Measurements from ENCODE around the gene BANK1. TPM values are rescaled to one million over a fixed set of nuclear protein-coding genes. Genes with fewer than 3 reads are reported as not detected.

Gene BANK1
- total RNA-seq, 2 donors from 2014 or later: 0.22 to 0.46 TPM

DNA sequence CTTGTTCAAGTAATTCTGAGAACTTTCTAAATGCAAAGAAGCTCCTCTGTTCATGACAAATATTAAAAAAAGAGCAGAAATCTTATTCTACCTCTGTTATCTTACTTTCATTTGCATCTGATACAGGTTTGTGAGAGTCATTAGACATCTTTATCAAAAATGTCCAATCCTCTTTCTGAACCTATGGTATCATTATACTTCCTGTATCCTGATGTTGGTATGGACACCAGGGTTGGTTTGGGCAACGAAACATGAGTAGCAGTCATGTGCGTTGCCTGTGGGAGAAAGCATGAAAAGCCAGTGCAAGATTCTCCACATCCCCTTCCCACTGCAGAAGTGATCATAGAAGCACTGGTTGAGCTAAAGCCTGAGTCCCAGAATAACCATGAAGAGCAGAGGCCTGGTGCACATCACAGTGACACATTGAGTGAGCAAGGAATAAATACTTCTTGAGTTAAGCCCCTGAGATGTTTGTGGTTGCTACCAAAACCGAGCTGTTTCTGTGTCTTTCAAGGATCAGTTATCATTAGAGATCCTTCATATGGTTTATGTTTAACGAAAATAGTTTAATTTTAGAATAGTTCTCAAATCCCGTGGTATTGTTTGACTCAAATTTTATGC is 197.2 kb downstream of the BANK1 start:
- ATAC-seq (replicated peaks in 1 of 2): no peak
- no peak overlapping the region for H3K27ac Mint-ChIP-seq
- no peaks in the 10 kb centered on the region for H3K4me1 Mint-ChIP-seq (ENCODE audit: low read depth)
- peaks cover 0 to 3% of the 10 kb centered on the region in 2 donors for H3K9me3 Mint-ChIP-seq
- no peak overlapping the region for H3K4me3 Mint-ChIP-seq
- H3K27me3 Mint-ChIP-seq (ENCODE audit: low read depth): no peaks in the 10 kb centered on the region
- DNase-seq: no peak
- no peaks in the 10 kb centered on the region for H3K36me3 Mint-ChIP-seq (ENCODE audit: insufficient read depth in 2 of 2)

DNA sequence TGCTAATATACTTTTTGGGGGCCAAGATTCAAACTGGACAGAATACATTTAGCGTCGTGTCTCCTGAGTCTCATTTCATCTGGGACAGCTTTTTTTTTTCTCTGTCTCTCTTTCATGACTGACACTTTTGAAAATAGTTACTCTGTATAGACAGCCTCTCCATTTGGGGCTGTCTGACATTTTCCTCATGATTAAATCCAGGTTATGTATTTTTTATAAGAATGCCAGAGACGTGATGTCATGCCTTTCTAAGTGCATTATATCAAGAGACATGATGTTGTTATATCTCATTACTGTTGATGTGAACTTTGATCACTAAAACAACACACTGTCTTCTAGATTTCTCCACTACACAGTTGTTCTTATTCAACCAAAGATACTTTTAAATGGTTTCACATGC is 199.0 kb downstream of the BANK1 start:
- Mint-ChIP-seq H3K4me1 (ENCODE audit: low read depth) (no peaks in the 10 kb centered on the region), H3K27ac (no peak overlapping the region), H3K4me3 (no peak overlapping the region), H3K9me3 (peaks cover 0 to 3% of the 10 kb centered on the region in 2 donors), H3K27me3 (ENCODE audit: low read depth) (no peaks in the 10 kb centered on the region), H3K36me3 (ENCODE audit: insufficient read depth in 2 of 2) (no peaks in the 10 kb centered on the region)
- DNase-seq (no peak), ATAC-seq (replicated peaks in 1 of 2) (no peak)

- DNase-seq (no peak), ATAC-seq (replicated peaks in 1 of 2) (no peak)
- H3K27me3 Mint-ChIP-seq (ENCODE audit: low read depth): peaks cover 2% of the 10 kb centered on the region
- H3K27ac Mint-ChIP-seq: no peak overlapping the region
- no peaks in the 10 kb centered on the region for H3K4me1 Mint-ChIP-seq (ENCODE audit: low read depth)
- H3K4me3 Mint-ChIP-seq: no peak overlapping the region
- H3K36me3 Mint-ChIP-seq (ENCODE audit: insufficient read depth in 2 of 2): no peaks in the 10 kb centered on the region
- H3K9me3 Mint-ChIP-seq: no peaks in the 10 kb centered on the region
Measured at GRCh38 chr4:101992446-101992845, 201.9 kb downstream of the BANK1 start.

GRCh38 chr4:101993002-101993841 is 202.7 kb downstream of the BANK1 start:
- peaks cover 10% of the 10 kb centered on the region for H3K27me3 Mint-ChIP-seq (ENCODE audit: low read depth)
- DNase-seq (no peak), ATAC-seq (replicated peaks in 1 of 2) (no peak)
- H3K27ac Mint-ChIP-seq: no peak overlapping the region
- H3K9me3 Mint-ChIP-seq: no peaks in the 10 kb centered on the region
- H3K36me3 Mint-ChIP-seq (ENCODE audit: insufficient read depth in 2 of 2): no peaks in the 10 kb centered on the region
- no peaks in the 10 kb centered on the region for H3K4me1 Mint-ChIP-seq (ENCODE audit: low read depth)
- H3K4me3 Mint-ChIP-seq: no peak overlapping the region

GRCh38 chr4:101993842-101994775 is 203.6 kb downstream of the BANK1 start:
- H3K4me3 Mint-ChIP-seq: no peak overlapping the region
- H3K27me3 Mint-ChIP-seq (ENCODE audit: low read depth): peaks cover 19% of the 10 kb centered on the region
- DNase-seq: no peak
- H3K27ac Mint-ChIP-seq: no peak overlapping the region
- no peaks in the 10 kb centered on the region for H3K36me3 Mint-ChIP-seq (ENCODE audit: insufficient read depth in 2 of 2)
- ATAC-seq (replicated peaks in 1 of 2): no peak
- H3K9me3 Mint-ChIP-seq: no peaks in the 10 kb centered on the region
- H3K4me1 Mint-ChIP-seq (ENCODE audit: low read depth): no peaks in the 10 kb centered on the region

DNA sequence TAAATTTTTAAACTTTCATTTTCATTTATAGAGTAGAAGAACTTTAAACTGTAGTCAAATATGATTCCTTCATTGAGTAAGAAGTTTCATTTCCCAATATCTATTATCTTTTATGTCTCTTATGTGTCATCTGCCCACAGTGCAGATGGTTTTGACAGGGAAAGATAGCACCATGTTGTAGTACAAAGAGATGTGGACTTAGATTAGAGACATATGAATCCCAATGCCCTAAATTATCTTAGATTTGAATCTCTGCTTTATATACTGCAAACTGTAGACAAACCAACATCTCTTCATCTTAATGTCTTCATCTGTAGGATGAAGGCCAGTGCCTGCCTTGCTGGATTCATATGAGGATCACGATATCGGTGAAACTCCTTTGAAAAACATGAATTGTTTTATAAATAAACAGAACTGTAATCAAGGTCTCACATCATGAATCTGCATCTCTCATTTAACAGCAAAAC is 217.5 kb downstream of the BANK1 start:
- no peak overlapping the region for H3K27ac Mint-ChIP-seq
- peaks cover 14% of the 10 kb centered on the region for H3K4me1 Mint-ChIP-seq (ENCODE audit: low read depth)
- H3K9me3 Mint-ChIP-seq: no peaks in the 10 kb centered on the region
- ATAC-seq (replicated peaks in 1 of 2): peak; percentile 88 to 96
- H3K27me3 Mint-ChIP-seq (ENCODE audit: low read depth): peaks cover 18% of the 10 kb centered on the region
- H3K36me3 Mint-ChIP-seq (ENCODE audit: insufficient read depth in 2 of 2): no peaks in the 10 kb centered on the region
- DNase-seq: no peak
- H3K4me3 Mint-ChIP-seq: no peak overlapping the region

GRCh38 chr4:102008711-102009110 is 218.2 kb downstream of the BANK1 start:
- Mint-ChIP-seq H3K27ac (no peak overlapping the region), H3K4me3 (no peak overlapping the region), H3K27me3 (ENCODE audit: low read depth) (peaks cover 18% of the 10 kb centered on the region), H3K9me3 (no peaks in the 10 kb centered on the region), H3K4me1 (ENCODE audit: low read depth) (peaks cover 14% of the 10 kb centered on the region), H3K36me3 (ENCODE audit: insufficient read depth in 2 of 2) (no peaks in the 10 kb centered on the region)
- DNase-seq (no peak), ATAC-seq (replicated peaks in 1 of 2) (no peak)

- Mint-ChIP-seq H3K4me1 (ENCODE audit: low read depth) (no peaks in the 10 kb centered on the region), H3K27me3 (ENCODE audit: low read depth) (peaks cover 10% of the 10 kb centered on the region), H3K36me3 (ENCODE audit: insufficient read depth in 2 of 2) (no peaks in the 10 kb centered on the region), H3K4me3 (no peak overlapping the region), H3K27ac (no peak overlapping the region), H3K9me3 (no peaks in the 10 kb centered on the region)
- ATAC-seq (replicated peaks in 1 of 2) (no peak), DNase-seq (no peak)
Measured at GRCh38 chr4:102022343-102022742, 231.8 kb downstream of the BANK1 start.

GRCh38 chr4:102027961-102028360 is 237.4 kb downstream of the BANK1 start:
- DNase-seq (no peak), ATAC-seq (replicated peaks in 1 of 2) (no peak)
- no peaks in the 10 kb centered on the region for H3K9me3 Mint-ChIP-seq
- H3K27ac Mint-ChIP-seq: no peak overlapping the region
- peaks cover under 1% of the 10 kb centered on the region for H3K27me3 Mint-ChIP-seq (ENCODE audit: low read depth)
- H3K4me3 Mint-ChIP-seq: no peak overlapping the region
- H3K4me1 Mint-ChIP-seq (ENCODE audit: low read depth): no peaks in the 10 kb centered on the region
- no peaks in the 10 kb centered on the region for H3K36me3 Mint-ChIP-seq (ENCODE audit: insufficient read depth in 2 of 2)

GRCh38 chr4:102031406-102031805 is 240.9 kb downstream of the BANK1 start:
- DNase-seq (no peak), ATAC-seq (replicated peaks in 1 of 2) (no peak)
- H3K27me3 Mint-ChIP-seq (ENCODE audit: low read depth): no peaks in the 10 kb centered on the region
- no peaks in the 10 kb centered on the region for H3K9me3 Mint-ChIP-seq
- no peak overlapping the region for H3K4me3 Mint-ChIP-seq
- H3K4me1 Mint-ChIP-seq (ENCODE audit: low read depth): no peaks in the 10 kb centered on the region
- H3K27ac Mint-ChIP-seq: no peak overlapping the region
- H3K36me3 Mint-ChIP-seq (ENCODE audit: insufficient read depth in 2 of 2): no peaks in the 10 kb centered on the region

DNA sequence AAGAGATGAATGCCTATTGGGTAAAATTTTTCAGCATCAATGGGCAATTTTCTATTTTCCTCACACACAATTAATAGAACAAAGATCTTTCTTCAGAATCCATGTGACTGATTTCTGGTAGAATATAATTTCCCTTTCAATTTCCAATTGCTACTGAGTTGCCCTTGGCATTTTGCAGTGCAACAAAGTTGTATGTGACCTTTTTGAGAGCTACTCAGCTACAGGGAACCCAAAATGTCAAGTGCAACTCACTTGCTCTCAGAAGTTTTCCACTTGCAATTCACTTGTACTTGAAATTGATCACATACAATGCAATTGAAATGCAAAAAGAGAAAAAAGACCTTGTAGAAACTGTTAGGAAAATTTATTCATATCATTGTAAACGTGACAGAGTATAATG is 245.5 kb downstream of the BANK1 start:
- ATAC-seq (replicated peaks in 1 of 2) (no peak), DNase-seq (no peak)
- Mint-ChIP-seq H3K27ac (no peak overlapping the region), H3K27me3 (ENCODE audit: low read depth) (no peaks in the 10 kb centered on the region), H3K4me1 (ENCODE audit: low read depth) (no peaks in the 10 kb centered on the region), H3K36me3 (ENCODE audit: insufficient read depth in 2 of 2) (no peaks in the 10 kb centered on the region), H3K4me3 (no peak overlapping the region), H3K9me3 (no peaks in the 10 kb centered on the region)

DNA sequence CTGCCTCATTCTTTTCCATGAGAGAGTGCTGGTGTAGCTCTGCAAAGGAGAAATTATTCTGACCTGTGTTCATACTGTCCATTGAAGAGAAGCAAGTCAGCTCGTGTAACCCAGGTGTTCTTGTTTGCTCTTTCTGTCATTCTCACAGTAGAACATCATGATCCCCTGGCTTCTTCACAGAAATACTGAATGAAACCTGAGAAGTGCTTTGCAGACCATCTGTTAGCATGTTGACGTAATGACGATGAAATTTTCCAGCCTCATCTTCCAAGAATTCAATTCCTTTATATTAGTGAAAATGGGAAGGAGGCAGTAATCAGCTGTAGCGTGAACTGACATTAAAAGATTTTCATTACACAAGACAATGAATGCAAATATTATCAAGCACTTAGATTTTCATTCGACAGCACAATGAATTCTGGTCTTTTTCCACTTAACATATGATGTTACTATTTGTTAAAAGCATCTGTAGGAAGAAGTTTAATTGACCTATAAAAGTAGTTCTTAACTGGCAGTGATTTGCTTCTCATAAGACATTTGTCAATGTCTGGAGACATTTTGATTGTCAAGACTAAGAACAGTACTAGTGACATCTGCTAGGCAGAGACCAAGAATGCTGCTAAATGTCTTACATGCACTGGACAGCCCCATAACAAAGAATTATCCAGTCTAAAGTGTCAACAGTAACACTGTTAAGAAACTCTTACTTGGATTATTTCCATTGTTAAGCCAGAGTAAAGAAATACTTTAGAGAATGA is 246.3 kb downstream of the BANK1 start:
- ATAC-seq (replicated peaks in 1 of 2) (no peak), DNase-seq (no peak)
- no peaks in the 10 kb centered on the region for H3K36me3 Mint-ChIP-seq (ENCODE audit: insufficient read depth in 2 of 2)
- no peak overlapping the region for H3K4me3 Mint-ChIP-seq
- H3K4me1 Mint-ChIP-seq (ENCODE audit: low read depth): no peaks in the 10 kb centered on the region
- no peaks in the 10 kb centered on the region for H3K27me3 Mint-ChIP-seq (ENCODE audit: low read depth)
- no peaks in the 10 kb centered on the region for H3K9me3 Mint-ChIP-seq
- H3K27ac Mint-ChIP-seq: no peak overlapping the region
